PC-3 (cell line): ENCODE results near the gene RPAP2.

Experiments
- CTCF ChIP-seq: fragments of 300-600 bp; sonication (generic); conservative IDR thresholded peaks from 2 replicates; pipeline ENCODE4 v1.5.1; 2017; ENCODE audit warnings: antibody characterized with exemption, low read depth, mild to moderate bottlenecking, low read length
- EZH2 ChIP-seq: fragments of 300-600 bp; sonication (generic); IDR thresholded peaks from one replicate; pipeline ENCODE4 v1.6.1; 2017; ENCODE audit warnings: antibody characterized with exemption, mild to moderate bottlenecking, low read length; ENCODE audit not compliant: unreplicated experiment
- EZH2phosphoT487 ChIP-seq: fragments of 300-600 bp; sonication (generic); IDR thresholded peaks from 2 replicates; pipeline ENCODE4 v1.6.1; 2018; ENCODE audit warnings: mild to moderate bottlenecking, antibody characterized with exemption, low read length, borderline replicate concordance

DNA sequence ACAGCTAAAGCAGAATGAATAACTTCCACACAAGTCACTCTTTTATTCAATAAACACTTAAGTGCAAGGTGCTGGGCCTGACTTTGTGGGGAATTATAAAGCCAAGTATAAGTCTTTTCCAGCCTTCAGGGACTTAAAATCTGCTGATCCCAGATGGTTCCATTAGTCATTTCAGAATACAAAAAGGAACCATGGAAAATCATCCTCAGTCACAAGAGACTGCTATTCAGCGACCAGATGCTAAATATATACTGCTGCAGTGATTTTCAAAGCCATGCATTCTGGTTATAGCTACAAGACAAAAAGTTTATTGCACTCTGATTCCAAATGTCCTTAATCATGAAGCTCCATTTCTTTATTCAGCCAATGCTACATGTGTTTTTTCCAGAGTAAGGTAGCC is 25.8 kb upstream of the RPAP2 start:
- TF ChIP-seq CTCF (no peak), EZH2 (no peak), EZH2phosphoT487 (no peak)
